AG09319 (cell line): ENCODE measurements around the gene CDK5RAP2.

Experiments
- DNase-seq: peaks from one replicate; pipeline ENCODE4 v3.0.0-alpha.2; 2010; ENCODE audit warnings: low read depth; ENCODE audit errors: extremely low read depth
- TF ChIP-seq, protein P1 (sequence below): IDR thresholded peaks from 2 replicates; pipeline ENCODE4 v1.5.1; 2011; ENCODE audit warnings: low read depth, mild to moderate bottlenecking, inconsistent platforms, low read length, moderate library complexity

The CDK5RAP2 gene

GRCh38 chr9:120377268-120378159, 202.5 kb downstream of the CDK5RAP2 start:
- DNase-seq = no peak
- TF ChIP-seq, protein P1, sequence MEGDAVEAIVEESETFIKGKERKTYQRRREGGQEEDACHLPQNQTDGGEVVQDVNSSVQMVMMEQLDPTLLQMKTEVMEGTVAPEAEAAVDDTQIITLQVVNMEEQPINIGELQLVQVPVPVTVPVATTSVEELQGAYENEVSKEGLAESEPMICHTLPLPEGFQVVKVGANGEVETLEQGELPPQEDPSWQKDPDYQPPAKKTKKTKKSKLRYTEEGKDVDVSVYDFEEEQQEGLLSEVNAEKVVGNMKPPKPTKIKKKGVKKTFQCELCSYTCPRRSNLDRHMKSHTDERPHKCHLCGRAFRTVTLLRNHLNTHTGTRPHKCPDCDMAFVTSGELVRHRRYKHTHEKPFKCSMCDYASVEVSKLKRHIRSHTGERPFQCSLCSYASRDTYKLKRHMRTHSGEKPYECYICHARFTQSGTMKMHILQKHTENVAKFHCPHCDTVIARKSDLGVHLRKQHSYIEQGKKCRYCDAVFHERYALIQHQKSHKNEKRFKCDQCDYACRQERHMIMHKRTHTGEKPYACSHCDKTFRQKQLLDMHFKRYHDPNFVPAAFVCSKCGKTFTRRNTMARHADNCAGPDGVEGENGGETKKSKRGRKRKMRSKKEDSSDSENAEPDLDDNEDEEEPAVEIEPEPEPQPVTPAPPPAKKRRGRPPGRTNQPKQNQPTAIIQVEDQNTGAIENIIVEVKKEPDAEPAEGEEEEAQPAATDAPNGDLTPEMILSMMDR = no peak

GRCh38 chr9:120376101-120376500, 203.9 kb downstream of the CDK5RAP2 start:
- TF ChIP-seq, protein P1 = no peak
- DNase-seq = no peak

GRCh38 chr9:120375316-120375715, 204.7 kb downstream of the CDK5RAP2 start:
- TF ChIP-seq, protein P1 = no peak

GRCh38 chr9:120374817-120375216, 205.2 kb downstream of the CDK5RAP2 start:
- TF ChIP-seq, protein P1 = no peak
- DNase-seq = no peak

More at GRCh38 chr9:120375316-120375715, 204.7 kb downstream of the CDK5RAP2 start:
- no peak for DNase-seq

GRCh38 chr9:120374239-120374638, 205.7 kb downstream of the CDK5RAP2 start:
- DNase-seq = no peak
- TF ChIP-seq, protein P1 = no peak

- TF ChIP-seq, protein P1 = no peak
- DNase-seq = no peak
Measured at GRCh38 chr9:120372040-120372439, 207.9 kb downstream of the CDK5RAP2 start.

DNA sequence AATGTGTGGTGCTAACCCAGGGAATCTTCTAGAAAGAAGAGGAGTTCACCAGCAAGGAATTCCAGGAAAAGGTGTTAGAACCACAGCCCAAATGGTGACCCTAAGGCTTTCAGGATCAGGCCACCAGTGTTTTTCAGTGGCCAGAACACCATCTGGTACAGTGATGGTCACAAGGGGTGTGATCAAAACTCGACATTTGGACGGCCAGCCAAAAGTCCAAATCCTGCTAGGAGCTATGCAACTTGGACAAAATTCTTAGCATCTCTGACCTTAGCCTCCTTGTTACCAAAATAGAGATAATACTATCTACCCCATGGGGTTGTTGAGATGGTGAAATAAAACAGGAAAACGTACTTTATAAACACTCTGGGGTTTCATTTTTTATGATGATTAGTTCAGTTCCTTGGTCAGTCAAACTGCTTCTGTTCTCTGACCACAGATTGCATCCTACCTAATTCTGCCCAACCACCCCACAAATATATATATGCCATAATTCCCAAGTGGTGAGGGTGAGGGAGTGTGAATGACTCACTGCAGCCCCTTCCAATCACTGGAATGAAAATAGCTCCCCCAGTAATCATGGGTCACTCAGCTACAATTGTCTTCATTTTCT, 210.3 kb downstream of the CDK5RAP2 start:
- no peak for DNase-seq
- TF ChIP-seq, protein P1 = no peak
